Lung microvascular endothelial cell (primary cell): ENCODE data around the gene TCN2. TPM values are rescaled to one million over a fixed set of nuclear protein-coding genes. Genes with fewer than 3 reads are reported as not detected.
"Not testable (repeated sequence)": the region's sequence is repeated elsewhere in the genome, so short reads cannot be mapped to it uniquely, and the experiment has no call there.

ENCODE experiments used
- DNase-seq, 2 donors: peaks; one replicate each; pipeline versions ENCODE4 v3.0.0 to v3.0.0-alpha.2; 2010; ENCODE audit warnings: low read depth in 2 of 2
- total RNA-seq: library from RNA; depleted of rRNA; stranded (reverse); fragments of >200 nt; gene quantifications from 2 replicates; pipeline ENCODE4 v1.2.1, GENCODE V29; 2014

TCN2 gene
- total RNA-seq: 9.5 and 29.9 TPM in 2 replicates

GRCh38 chr22:30606455-30607299 is at the start of gene TCN2:
Gene TCN2, plus strand, starts transcription at chr22:30607174. Its CDS starts 158 bp downstream, at chr22:30607332.
- peak; percentile 70 to 89 for DNase-seq

GRCh38 chr22:30557243-30557642 is 49.7 kb upstream of the TCN2 start:
- no peak for DNase-seq

DNA sequence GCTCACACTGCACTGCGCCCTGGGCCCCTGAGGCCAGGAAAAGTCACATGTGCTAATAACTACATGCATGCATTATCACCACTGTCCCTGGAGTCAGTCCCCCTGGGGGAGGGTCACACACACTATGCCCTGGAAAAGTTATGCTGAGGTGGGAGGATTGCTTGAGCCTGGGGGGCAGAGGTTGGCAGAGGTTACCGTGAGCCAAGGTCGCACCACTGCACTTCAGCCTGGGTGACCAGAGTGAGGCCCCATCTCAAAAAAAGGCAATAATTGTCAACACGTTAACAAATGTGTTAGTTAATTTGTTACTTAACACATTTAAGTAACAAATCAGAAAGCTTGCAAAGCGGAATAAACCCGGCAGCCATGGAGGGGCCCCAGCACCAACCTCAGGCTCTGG is 47.1 kb upstream of the TCN2 start:
- no peak for DNase-seq

- not testable (repeated sequence) for DNase-seq
Measured at GRCh38 chr22:30560643-30561202, 46.3 kb upstream of the TCN2 start.

DNA sequence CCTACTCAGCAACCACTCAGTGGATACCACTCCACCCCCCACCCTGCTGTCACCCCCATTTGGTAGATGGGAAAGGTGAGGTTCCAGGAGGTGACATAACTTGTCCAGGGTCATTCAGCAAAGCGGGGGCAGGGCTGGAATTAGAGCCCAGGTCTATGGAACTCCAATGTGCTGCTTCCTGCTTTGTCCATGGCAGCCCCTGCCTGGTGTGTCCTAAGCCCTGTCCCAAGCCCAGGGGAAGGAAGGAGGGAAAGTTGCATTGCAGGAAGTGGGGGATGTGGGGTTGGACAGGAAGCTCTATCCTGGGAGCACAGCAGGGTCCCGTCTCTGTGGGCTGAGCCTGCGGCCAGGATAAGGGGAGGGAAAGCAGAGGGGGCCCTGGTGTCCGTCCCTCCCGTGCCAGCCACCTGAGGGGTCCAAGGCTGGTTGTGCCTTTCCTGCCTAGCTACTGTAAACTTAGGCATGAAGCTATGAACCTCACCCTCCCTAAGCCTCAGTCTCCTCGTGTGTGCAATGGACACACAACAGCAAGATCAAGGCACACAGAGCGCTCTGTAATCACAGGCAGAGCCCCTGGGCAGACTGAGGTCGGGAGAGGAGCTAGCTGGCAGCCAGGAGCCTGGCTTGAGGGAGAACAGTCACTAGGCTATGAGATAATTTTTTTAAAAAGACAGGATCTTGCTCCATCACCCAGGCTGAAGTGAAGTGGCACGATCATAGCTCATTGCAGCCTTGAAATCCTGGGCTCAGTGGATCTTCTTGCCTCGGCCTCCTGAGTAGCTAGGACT is 45.4 kb upstream of the TCN2 start:
- no peak for DNase-seq

GRCh38 chr22:30562366-30562765 is 44.6 kb upstream of the TCN2 start:
- no peak for DNase-seq

DNA sequence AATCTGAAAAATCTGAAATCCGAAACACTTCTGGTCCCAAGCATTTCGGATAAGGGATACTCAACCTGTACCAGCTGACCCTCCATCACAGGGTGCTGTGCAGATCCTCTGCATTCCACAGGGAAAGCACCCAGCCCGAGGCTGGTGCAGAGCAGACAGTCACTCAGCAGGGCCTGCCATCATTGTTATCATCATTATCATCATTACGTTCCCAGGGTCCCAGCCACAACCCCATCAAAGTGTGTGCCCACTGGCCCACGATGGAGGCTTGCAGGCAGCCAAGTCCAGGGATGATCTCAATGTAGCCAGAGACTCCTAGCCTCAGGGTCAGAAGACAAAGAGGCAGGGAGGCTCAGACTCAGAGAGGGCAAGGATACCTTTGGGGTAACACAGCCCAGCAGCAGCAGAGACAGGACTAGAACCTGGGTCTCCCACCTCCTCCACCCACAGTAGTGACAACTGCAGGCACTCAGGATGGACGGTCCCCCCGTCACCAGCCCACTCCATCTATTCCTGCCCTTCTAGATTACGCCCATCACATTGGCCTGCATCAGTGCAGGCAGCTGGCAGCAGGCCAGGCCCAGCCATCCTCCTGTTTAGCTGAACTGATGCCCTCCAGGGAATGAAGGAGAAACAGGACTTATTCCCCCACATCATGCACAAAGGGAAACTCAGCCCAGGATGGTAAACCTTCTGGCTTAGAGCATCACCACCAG is 42.8 kb upstream of the TCN2 start:
- DNase-seq: no peak

GRCh38 chr22:30564761-30565119 is 42.2 kb upstream of the TCN2 start:
- no peak for DNase-seq

DNA sequence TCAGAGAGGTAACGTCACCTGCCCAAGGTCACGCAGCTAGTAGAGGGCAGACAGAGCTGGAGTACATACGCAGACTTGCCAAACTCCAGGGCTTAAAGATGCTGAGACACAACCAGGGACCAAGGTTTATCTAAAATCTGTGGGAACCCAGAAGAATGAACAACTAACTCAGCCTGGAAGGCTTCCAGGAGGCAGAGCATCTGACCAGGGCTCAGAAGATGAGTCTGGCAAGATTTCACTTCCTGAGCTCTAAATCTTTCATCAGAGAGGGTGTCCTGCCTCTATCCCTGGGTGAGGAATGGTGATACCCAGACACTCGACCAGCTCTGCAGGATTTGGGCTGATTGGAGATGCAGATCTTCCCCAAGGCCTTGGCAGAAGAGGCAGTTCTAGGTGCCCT is 41.6 kb upstream of the TCN2 start:
- DNase-seq: no peak

GRCh38 chr22:30566125-30566524 is 40.8 kb upstream of the TCN2 start:
- no peak for DNase-seq

GRCh38 chr22:30567277-30567676 is 39.7 kb upstream of the TCN2 start:
- DNase-seq: not testable (repeated sequence)

- DNase-seq: no peak
Measured at GRCh38 chr22:30568137-30568805, 38.7 kb upstream of the TCN2 start.

DNA sequence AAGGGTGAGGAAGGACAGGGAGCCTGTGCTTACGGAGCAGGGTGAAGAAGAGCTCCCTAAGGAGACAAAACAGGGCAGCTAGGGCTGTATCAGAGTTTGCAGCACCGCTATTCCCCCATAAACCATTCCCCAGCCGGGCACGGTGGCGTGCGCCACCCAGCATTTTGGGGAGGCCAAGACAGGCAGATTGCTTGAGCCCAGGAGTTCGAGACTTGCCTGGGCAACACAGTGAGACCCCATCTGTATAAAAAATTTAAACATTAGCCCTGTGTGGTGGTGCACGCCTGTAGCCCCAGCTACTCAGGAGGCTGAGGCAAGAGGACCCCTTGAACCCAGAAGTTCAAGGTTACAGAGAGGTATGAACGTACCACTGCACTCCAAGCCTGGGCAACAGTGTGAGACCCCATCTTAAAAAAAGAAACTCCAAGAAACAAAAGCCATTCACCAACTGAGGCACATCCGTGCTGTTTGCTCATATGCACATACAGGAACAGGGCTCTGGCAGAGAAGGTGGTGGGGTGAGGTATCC is 37.2 kb upstream of the TCN2 start:
- DNase-seq: no peak

DNA sequence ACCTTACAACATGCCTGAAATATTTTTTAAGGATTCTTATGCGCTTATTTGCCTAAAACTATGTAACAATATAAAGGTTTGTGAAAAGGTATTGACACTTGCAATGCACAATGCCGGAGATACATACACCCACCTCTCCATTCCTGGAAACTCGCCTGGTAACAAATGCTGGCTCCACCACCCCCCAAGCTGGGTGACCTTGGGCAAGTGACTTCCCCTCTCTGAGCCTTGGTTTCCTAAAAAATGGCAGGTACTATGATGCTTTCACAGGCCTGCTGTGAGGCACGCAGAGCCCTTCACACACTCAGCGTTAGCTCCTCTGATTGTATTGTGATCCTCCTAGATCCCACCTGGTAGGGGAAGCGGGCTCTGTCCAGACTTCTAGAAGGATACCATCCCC is 34.8 kb upstream of the TCN2 start:
- DNase-seq: no peak

GRCh38 chr22:30572840-30573593 is 34.0 kb upstream of the TCN2 start:
- DNase-seq: no peak

DNA sequence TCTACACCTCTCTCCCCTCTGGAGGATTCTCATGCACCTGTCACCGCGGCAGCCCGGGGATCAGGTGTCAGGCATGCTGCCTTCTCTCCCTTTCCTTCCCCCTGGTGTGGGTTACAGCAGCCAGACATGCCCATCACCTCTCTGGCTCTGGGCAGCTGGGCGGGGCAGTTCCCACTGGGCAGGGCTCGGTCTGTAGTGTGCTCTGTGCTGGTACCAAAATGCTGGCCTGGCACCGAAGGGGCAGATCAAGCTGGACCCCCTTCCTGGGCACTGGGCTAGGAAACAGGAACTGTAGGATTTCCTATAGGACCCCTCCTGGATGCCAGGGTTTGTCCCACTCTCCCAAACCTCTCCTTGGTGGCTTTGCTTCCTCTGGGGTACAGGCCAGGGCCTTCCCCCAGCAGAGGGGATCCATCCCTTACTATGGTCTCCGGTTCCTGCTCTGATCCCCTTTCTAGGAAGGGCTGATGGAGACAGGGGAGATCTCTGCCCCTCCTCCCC is 33.3 kb upstream of the TCN2 start:
- no peak for DNase-seq

GRCh38 chr22:30574095-30574981 is 32.6 kb upstream of the TCN2 start, which contains the start of gene GAL3ST1:
Gene GAL3ST1, minus strand, starts transcription at chr22:30574665. Its CDS starts 17,273 bp downstream, at chr22:30557392.
- no peak for DNase-seq

DNA sequence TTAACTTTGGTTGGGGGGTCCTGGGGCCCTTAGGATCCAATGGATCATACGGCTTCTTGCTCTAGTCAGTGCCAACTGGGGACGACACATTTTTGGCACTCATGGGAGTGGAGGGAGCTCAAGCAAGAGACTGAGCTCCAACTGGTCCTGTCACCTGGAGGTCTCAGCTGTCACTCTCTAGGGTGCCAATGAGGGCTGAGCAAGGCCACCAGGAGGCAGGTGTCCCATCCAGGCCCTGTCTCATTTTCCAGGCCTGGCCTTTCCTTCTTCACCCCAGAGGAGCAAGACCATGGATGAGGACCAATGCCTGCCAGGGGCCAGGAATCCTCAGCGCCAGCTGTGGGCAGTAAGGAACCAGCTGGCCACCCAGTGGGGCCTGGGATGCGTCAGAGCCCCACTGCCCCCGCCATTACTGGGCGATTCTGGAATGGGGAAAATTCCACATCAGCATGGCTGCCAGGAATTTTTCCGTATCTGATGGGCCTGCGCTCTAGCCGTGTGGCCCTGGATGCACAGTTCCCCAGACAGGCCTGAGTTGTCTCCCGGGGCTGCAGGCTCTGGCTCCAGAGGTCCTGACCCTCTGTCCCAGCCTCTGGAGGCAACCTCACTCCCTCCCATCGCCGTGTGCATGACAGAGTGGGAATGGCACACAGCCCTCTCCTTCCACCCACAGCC is 31.8 kb upstream of the TCN2 start:
- DNase-seq: peak in 1 of 2 donors; percentile 71
